ENCODE results near the gene CHST3.
"Not testable (repeated sequence)": the region's sequence is repeated elsewhere in the genome, so short reads cannot be mapped to it uniquely, and the experiment has no call there.

Gene CHST3

DNA sequence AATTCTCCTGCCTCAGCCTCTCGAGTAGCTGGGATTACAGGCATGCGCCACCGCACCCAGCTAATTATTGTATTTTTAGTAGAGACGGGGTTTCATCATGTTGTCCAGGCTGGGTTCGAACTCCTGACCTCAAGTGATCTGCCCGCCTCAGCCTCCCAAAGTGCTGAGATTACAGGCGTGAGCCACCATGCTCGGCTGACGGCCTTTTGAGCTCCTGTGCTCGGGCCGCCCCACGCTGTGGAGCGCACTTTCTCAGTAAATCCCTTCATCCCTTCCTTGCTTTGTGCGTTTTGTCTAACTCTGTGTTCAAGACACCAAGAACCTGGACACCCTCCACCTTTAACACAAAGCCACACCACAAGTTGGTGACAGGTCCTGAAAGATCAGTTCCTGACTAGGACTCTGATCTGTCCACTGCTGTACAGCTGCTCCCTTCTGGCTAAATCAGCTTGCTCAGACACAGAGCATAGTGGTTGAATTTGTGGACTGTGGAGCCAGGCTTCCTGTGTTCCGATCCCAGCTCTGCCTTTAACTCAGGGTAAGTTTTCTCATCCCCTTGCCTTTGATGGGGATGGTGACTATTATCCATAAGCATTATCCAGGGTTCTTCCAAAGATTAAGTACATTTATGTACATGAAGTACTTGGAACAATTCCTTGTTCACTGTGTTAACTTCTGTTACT lies 20.1 kb downstream of the CHST3 start:
- no peak for DNase-seq (ENCODE audit: low read depth)
- no peak for TF ChIP-seq CTCF (IDR thresholded peaks at IDR 0.05; ENCODE audit: low read depth, low read length, missing control alignments)

GRCh38 chr10:71984809-71985388 lies 20.7 kb downstream of the CHST3 start:
- DNase-seq (ENCODE audit: low read depth): no peak
- TF ChIP-seq CTCF (IDR thresholded peaks at IDR 0.05; ENCODE audit: low read depth, low read length, missing control alignments): no peak
- H3K4me3 ChIP-seq (ENCODE audit: low read depth, low read length): no peak overlapping the region

More for the DNA sequence above, 20.1 kb downstream of the CHST3 start:
- no peak overlapping the region for H3K4me3 ChIP-seq (ENCODE audit: low read depth, low read length)

DNA sequence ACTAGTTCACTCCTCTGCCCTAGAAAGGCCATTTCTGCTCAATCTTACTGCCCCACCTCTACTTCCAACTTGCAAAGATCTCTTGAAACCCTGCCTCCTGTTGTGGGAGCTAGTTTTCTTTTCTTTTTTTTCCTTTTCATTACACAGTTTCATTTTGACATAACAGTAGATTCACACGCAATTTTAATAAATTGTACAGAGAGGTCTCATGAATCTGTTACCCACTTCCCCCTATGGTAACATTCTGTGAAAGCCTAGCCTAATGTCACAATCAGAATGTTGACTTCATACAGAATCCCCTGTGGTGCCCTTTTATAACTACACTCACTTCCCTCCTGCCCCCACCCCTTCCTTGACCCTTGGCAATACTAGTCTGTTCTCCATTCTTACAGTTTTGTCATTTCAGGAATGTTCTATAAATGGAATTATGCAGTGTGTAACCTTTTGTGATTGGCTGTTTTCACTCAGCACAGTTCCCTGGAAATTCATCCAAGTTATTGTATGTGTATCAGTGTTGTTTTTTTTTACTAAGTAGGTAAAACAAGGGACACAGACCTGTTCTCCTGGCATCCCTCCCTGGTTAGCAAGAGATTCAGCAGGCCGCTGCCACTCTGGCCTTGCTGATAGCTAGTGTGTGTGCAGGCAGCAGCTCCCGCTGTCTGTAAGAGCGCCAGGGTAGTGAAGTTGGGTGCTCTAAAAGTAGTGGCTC lies 21.5 kb downstream of the CHST3 start:
- no peak for TF ChIP-seq CTCF (IDR thresholded peaks at IDR 0.05; ENCODE audit: low read depth, low read length, missing control alignments)
- H3K4me3 ChIP-seq (ENCODE audit: low read depth, low read length): no peak overlapping the region
- peak; percentile 33 for DNase-seq (ENCODE audit: low read depth)

DNA sequence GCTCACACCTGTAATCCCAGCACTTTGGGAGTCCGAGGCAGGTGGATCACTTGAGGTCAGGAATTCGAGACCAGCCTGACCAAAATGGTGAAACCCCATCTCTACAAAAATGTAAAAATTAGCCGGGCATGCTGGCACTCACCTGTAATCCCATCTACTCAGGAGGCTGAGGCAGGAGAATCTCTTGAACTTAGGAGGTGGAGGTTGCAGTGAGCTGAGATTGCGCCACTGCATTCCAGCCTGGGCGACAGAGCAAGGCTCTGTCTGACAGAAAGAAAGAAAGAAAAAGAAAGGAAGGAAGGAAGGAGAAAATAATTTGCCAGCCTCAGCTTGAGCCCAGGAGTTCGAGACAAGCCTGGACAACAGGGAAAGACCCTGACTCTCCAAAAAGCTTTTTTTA lies 24.7 kb downstream of the CHST3 start:
- DNase-seq (ENCODE audit: low read depth); H3K4me3 ChIP-seq (ENCODE audit: low read depth, low read length): not testable (repeated sequence)

- no peak for DNase-seq (ENCODE audit: low read depth)
- TF ChIP-seq CTCF (IDR thresholded peaks at IDR 0.05; ENCODE audit: low read depth, low read length, missing control alignments): no peak
- no peak overlapping the region for H3K4me3 ChIP-seq (ENCODE audit: low read depth, low read length)
Observed at GRCh38 chr10:71989661-71990454, 25.7 kb downstream of the CHST3 start.

DNA sequence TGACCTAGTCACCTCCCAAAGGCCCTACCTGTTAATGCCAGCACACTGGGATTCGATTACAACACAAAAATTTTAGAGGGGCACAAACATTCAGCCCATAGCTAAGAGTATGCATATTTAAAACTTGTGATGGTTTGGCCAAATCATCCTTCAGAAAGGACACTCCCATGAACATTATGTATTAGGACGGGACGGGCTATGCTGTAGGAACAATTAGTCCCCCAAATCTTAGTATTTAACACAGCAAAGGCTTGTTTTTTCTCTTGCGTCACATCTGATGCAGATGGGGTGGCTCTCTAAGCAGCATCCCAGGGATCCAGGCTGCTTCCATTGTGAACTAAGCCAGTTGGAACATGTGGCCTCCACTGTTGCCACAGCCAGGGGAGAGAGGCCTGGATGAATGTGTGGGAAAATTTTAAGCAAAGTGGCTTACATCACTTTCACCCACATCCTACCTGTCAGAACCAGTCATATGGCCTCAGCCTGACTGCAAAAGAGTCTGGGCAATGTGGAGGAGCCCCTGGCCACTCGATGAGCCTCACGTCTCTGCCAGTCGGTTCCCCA lies 26.6 kb downstream of the CHST3 start:
- no peak for DNase-seq (ENCODE audit: low read depth)
- H3K4me3 ChIP-seq (ENCODE audit: low read depth, low read length): no peak overlapping the region
- no peak for TF ChIP-seq CTCF (IDR thresholded peaks at IDR 0.05; ENCODE audit: low read depth, low read length, missing control alignments)

DNA sequence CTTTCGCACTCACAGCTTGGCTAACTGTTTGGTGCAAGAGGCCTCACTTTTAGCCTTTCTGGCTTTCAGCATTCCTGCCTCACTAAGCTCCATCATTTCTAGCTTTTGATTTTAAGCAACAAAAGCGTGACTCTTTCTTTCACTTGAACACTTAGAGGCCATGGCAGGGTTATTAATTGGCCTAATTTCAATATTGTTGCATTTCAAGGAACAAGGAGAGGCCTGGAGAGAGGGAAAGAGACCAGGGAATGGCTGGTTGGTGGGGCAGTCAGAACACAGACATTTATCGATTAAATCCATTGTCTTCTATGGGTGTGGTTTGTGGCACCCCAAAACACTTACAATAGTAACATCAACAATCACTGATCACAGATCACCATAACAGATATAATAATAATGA lies 31.3 kb downstream of the CHST3 start:
- DNase-seq (ENCODE audit: low read depth): no peak
- H3K4me3 ChIP-seq (ENCODE audit: low read depth, low read length): no peak overlapping the region
- TF ChIP-seq CTCF (IDR thresholded peaks at IDR 0.05; ENCODE audit: low read depth, low read length, missing control alignments): no peak
